WTC11 (cell line): Measurements from ENCODE around the gene MAST4. TPM values are rescaled to one million over a fixed set of nuclear protein-coding genes. Genes with fewer than 3 reads are reported as not detected.

ENCODE experiments used
- ATAC-seq: fragments of 200-7000 bp; cut with Tn5 transposase; 2 replicates; pipeline ENCODE4 v1.10.0; 2021; ENCODE audit warnings: mild to moderate bottlenecking, moderate library complexity
- CTCF ChIA-PET: fragments of 300-600 bp; sonication (Branson Sonifier 250); formaldehyde crosslinking; loops from one replicate; lab custom pipeline; 2021; ENCODE audit warnings: antibody characterized with exemption; lab: Charles Lee
- POLR2A ChIA-PET: fragments of 350-600 bp; sonication (Branson Sonifier 250); formaldehyde crosslinking; loops from one replicate; lab custom pipeline; 2021; ENCODE audit warnings: antibody characterized with exemption; lab: Charles Lee
- DNase-seq: peaks from one replicate; pipeline ENCODE4 v3.0.0; 2021; ENCODE audit warnings: low spot score
- H3K27ac Mint-ChIP-seq: 2 replicates; pipeline ENCODE4 v1.8.0; 2021; ENCODE audit warnings: mixed read lengths
- H3K27me3 Mint-ChIP-seq: 2 replicates; pipeline ENCODE4 v1.8.0; 2021; ENCODE audit warnings: low read depth, mild to moderate bottlenecking, moderate library complexity, mixed read lengths
- H3K36me3 Mint-ChIP-seq: 2 replicates; pipeline ENCODE4 v1.8.0; 2021; ENCODE audit warnings: mixed read lengths
- H3K4me1 Mint-ChIP-seq: 2 replicates; pipeline ENCODE4 v1.8.0; 2022; ENCODE audit warnings: mixed read lengths
- H3K4me3 Mint-ChIP-seq: 2 replicates; pipeline ENCODE4 v1.8.0; 2021; ENCODE audit warnings: mild to moderate bottlenecking, moderate library complexity, mixed read lengths
- H3K9me3 Mint-ChIP-seq: 2 replicates; pipeline ENCODE4 v1.8.0; 2021; ENCODE audit warnings: mixed read lengths
- ATF1 ChIP-seq: sonication (generic); formaldehyde crosslinking; IDR thresholded peaks from 2 replicates; pipeline ENCODE4 v1.8.1; 2023; ENCODE audit warnings: mild to moderate bottlenecking, moderate library complexity, missing genetic modification reagents
- ETV6 ChIP-seq: sonication (generic); formaldehyde crosslinking; IDR thresholded peaks from 2 replicates; pipeline ENCODE4 v1.8.1; 2022; ENCODE audit warnings: mild to moderate bottlenecking, missing genetic modification reagents
- GABPB1 ChIP-seq: sonication (generic); formaldehyde crosslinking; IDR thresholded peaks from 2 replicates; pipeline ENCODE4 v1.8.1; 2023; ENCODE audit warnings: mild to moderate bottlenecking, missing genetic modification reagents
- GRHL2 ChIP-seq: fragments of 250-450 bp; sonication (Bioruptor Pico); IDR thresholded peaks from 2 replicates; pipeline ENCODE4 v1.8.0; 2022; ENCODE audit warnings: mild to moderate bottlenecking, moderate library complexity; ENCODE audit not compliant: insufficient replicate concordance, severe bottlenecking
- JAZF1 ChIP-seq: fragments of 250-450 bp; sonication (Bioruptor Pico); IDR thresholded peaks from 2 replicates; pipeline ENCODE4 v1.9.0; 2021; ENCODE audit warnings: moderate library complexity, mild to moderate bottlenecking, inconsistent platforms
- NFATC4 ChIP-seq: fragments of 250-450 bp; sonication (Bioruptor Pico); IDR thresholded peaks from 2 replicates; pipeline ENCODE4 v1.9.0; 2021; ENCODE audit warnings: mild to moderate bottlenecking
- RORB ChIP-seq: fragments of 250-450 bp; sonication (Bioruptor Pico); IDR thresholded peaks from 2 replicates; pipeline ENCODE4 v1.9.0; 2021; ENCODE audit warnings: mild to moderate bottlenecking
- SP1 ChIP-seq: sonication (generic); formaldehyde crosslinking; conservative IDR thresholded peaks from 2 replicates; pipeline ENCODE4 v1.8.1; 2022; ENCODE audit warnings: missing genetic modification reagents
- TCF7 ChIP-seq: sonication (generic); formaldehyde crosslinking; IDR thresholded peaks from 2 replicates; pipeline ENCODE4 v1.8.0; 2022; ENCODE audit warnings: mild to moderate bottlenecking, low read depth, missing genetic modification reagents, moderate library complexity
- ZNF138 ChIP-seq: sonication (generic); formaldehyde crosslinking; conservative IDR thresholded peaks from 2 replicates; pipeline ENCODE4 v1.8.1; 2022; ENCODE audit warnings: mild to moderate bottlenecking, moderate library complexity, missing genetic modification reagents
- ZNF671 ChIP-seq: fragments of 250-450 bp; sonication (Bioruptor Pico); IDR thresholded peaks from 2 replicates; pipeline ENCODE4 v1.8.0; 2021; ENCODE audit warnings: mild to moderate bottlenecking
- total RNA-seq: library from RNA; stranded (reverse); gene quantifications from 3 replicates; pipeline ENCODE4 v1.2.3, GENCODE V29; 2021
- TF ChIP-seq, protein P1 (sequence below): sonication (generic); formaldehyde crosslinking; conservative IDR thresholded peaks from 2 replicates; pipeline ENCODE4 v1.8.1; 2023; ENCODE audit warnings: mild to moderate bottlenecking, low read depth, missing genetic modification reagents, moderate library complexity
- TF ChIP-seq, protein P2 (sequence below): fragments of 250-450 bp; sonication (Bioruptor Pico); IDR thresholded peaks from 2 replicates; pipeline ENCODE4 v1.9.0; 2021; ENCODE audit warnings: moderate library complexity, mild to moderate bottlenecking, inconsistent platforms, borderline replicate concordance
- TF ChIP-seq, protein P3 (sequence below): sonication (generic); formaldehyde crosslinking; IDR thresholded peaks from 2 replicates; pipeline ENCODE4 v1.8.1; 2023; ENCODE audit warnings: mild to moderate bottlenecking, missing genetic modification reagents, borderline replicate concordance
- TF ChIP-seq, protein P4 (sequence below): fragments of 250-450 bp; sonication (Bioruptor Pico); IDR thresholded peaks from 2 replicates; pipeline ENCODE4 v1.9.0; 2021; ENCODE audit warnings: mild to moderate bottlenecking
- TF ChIP-seq, protein P5 (sequence below): sonication (generic); formaldehyde crosslinking; IDR thresholded peaks from 2 replicates; pipeline ENCODE4 v1.8.1; 2023; ENCODE audit warnings: mild to moderate bottlenecking, missing genetic modification reagents, moderate library complexity
- TF ChIP-seq, protein P6 (sequence below): sonication (generic); formaldehyde crosslinking; IDR thresholded peaks from 2 replicates; pipeline ENCODE4 v1.8.1; 2023; ENCODE audit warnings: mild to moderate bottlenecking, missing genetic modification reagents
- TF ChIP-seq, protein P7 (sequence below): sonication (generic); formaldehyde crosslinking; IDR thresholded peaks from 2 replicates; pipeline ENCODE4 v1.8.0; 2023; ENCODE audit warnings: missing genetic modification reagents

MAST4 gene
- total RNA-seq, 1 experiment from 2014 or later: 8.0 TPM

DNA sequence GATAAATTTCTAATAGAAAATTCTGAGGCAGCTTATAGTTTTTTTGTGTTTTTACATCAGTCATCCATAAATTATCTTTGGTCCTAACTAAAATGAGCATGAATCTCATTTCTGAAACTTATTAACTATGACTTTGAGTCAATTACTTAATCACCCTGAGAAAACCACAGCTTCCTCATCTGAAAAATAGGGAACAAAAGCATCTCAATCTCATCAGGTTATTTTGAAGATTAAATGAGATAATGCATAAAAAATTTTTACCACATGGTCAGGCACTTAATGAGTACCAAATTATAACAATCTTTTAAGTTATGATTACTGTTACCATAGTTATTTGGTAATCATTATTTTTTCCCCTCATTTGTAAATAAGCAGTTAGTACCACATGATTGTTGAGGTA lies 279.1 kb downstream of the MAST4 start (continued):
- TF ChIP-seq ZNF671 (CRISPR knock-in tag) (no peak), TCF7 (no peak), JAZF1 (CRISPR knock-in tag) (no peak), GABPB1 (CRISPR knock-in tag) (no peak), NFATC4 (CRISPR knock-in tag) (no peak), SP1 (no peak)
- TF ChIP-seq, protein P1, sequence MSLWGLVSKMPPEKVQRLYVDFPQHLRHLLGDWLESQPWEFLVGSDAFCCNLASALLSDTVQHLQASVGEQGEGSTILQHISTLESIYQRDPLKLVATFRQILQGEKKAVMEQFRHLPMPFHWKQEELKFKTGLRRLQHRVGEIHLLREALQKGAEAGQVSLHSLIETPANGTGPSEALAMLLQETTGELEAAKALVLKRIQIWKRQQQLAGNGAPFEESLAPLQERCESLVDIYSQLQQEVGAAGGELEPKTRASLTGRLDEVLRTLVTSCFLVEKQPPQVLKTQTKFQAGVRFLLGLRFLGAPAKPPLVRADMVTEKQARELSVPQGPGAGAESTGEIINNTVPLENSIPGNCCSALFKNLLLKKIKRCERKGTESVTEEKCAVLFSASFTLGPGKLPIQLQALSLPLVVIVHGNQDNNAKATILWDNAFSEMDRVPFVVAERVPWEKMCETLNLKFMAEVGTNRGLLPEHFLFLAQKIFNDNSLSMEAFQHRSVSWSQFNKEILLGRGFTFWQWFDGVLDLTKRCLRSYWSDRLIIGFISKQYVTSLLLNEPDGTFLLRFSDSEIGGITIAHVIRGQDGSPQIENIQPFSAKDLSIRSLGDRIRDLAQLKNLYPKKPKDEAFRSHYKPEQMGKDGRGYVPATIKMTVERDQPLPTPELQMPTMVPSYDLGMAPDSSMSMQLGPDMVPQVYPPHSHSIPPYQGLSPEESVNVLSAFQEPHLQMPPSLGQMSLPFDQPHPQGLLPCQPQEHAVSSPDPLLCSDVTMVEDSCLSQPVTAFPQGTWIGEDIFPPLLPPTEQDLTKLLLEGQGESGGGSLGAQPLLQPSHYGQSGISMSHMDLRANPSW (CRISPR knock-in tag): no peak
- TF ChIP-seq, protein P2, sequence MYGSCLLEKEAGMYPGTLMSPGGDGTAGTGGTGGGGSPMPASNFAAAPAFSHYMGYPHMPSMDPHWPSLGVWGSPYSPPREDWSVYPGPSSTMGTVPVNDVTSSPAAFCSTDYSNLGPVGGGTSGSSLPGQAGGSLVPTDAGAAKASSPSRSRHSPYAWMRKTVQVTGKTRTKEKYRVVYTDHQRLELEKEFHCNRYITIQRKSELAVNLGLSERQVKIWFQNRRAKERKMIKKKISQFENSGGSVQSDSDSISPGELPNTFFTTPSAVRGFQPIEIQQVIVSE (CRISPR knock-in tag): no peak
- TF ChIP-seq, all 79 proteins: peak for 0

DNA sequence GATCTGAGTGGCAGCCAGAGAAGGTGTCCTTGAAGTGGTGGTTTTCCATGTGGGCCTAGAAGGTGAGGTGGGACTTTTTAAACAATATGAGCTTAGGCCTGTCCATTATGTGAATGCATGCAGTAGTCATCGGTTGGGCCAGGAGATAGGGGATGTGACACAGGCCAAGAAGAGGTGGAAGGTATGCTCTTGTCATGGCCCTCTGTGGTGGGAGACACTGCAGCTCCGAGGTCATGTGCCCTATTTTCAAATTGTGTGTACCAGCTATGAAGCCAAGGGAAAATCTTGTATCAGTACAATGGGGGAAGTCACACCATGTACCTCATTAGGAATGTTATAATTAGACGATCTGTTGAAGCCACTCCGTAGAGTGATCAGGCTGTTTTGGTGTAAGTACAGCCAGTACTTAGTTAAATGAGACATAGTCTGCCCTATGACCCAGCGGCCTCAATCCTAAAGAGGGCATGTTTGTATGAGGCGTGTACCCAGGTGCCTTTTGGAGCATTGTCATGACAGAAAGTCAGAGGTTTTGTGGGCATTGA lies 280.1 kb downstream of the MAST4 start:
- no peak for ATAC-seq
- Mint-ChIP-seq H3K36me3 (no peaks in the 10 kb centered on the region), H3K4me1 (peaks cover 2% of the 10 kb centered on the region), H3K4me3 (no peak overlapping the region), H3K27me3 (no peaks in the 10 kb centered on the region), H3K9me3 (peaks cover 5% of the 10 kb centered on the region), H3K27ac (no peak overlapping the region)
- TF ChIP-seq RORB: no peak
- POLR2A ChIA-PET: no interaction called here
- no peak for DNase-seq
- CTCF ChIA-PET: no interaction called here

DNA sequence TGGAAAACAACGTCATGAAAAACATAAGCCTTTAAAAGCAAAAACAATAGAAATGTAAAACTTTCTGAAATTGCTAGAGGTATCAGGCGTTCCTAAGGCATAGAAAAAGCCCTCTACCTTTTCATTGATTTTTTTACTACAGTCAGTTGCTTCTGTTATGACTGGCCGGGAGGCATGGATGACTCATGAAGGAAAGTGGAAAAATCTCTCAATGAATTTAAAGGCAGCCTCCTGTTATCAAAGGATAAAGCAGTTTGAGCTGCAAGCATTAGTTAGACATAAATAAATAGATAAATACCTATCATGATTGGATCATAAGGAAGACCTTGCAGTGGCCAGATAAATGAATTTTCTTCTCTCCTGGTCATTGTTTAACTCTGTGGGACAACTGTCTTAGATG lies 281.6 kb downstream of the MAST4 start:
- Mint-ChIP-seq H3K4me1 (peaks cover under 1% of the 10 kb centered on the region), H3K27ac (no peak overlapping the region), H3K36me3 (no peaks in the 10 kb centered on the region), H3K9me3 (peaks cover 5% of the 10 kb centered on the region), H3K27me3 (no peaks in the 10 kb centered on the region), H3K4me3 (no peak overlapping the region)
- DNase-seq: no peak
- TF ChIP-seq ETV6 (CRISPR knock-in tag): no peak
- TF ChIP-seq, protein P3, sequence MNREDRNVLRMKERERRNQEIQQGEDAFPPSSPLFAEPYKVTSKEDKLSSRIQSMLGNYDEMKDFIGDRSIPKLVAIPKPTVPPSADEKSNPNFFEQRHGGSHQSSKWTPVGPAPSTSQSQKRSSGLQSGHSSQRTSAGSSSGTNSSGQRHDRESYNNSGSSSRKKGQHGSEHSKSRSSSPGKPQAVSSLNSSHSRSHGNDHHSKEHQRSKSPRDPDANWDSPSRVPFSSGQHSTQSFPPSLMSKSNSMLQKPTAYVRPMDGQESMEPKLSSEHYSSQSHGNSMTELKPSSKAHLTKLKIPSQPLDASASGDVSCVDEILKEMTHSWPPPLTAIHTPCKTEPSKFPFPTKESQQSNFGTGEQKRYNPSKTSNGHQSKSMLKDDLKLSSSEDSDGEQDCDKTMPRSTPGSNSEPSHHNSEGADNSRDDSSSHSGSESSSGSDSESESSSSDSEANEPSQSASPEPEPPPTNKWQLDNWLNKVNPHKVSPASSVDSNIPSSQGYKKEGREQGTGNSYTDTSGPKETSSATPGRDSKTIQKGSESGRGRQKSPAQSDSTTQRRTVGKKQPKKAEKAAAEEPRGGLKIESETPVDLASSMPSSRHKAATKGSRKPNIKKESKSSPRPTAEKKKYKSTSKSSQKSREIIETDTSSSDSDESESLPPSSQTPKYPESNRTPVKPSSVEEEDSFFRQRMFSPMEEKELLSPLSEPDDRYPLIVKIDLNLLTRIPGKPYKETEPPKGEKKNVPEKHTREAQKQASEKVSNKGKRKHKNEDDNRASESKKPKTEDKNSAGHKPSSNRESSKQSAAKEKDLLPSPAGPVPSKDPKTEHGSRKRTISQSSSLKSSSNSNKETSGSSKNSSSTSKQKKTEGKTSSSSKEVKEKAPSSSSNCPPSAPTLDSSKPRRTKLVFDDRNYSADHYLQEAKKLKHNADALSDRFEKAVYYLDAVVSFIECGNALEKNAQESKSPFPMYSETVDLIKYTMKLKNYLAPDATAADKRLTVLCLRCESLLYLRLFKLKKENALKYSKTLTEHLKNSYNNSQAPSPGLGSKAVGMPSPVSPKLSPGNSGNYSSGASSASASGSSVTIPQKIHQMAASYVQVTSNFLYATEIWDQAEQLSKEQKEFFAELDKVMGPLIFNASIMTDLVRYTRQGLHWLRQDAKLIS (CRISPR knock-in tag): no peak
- TF ChIP-seq ZNF138 (CRISPR knock-in tag): no peak
- no peak for TF ChIP-seq ATF1 (CRISPR knock-in tag)
- TF ChIP-seq, protein P4, sequence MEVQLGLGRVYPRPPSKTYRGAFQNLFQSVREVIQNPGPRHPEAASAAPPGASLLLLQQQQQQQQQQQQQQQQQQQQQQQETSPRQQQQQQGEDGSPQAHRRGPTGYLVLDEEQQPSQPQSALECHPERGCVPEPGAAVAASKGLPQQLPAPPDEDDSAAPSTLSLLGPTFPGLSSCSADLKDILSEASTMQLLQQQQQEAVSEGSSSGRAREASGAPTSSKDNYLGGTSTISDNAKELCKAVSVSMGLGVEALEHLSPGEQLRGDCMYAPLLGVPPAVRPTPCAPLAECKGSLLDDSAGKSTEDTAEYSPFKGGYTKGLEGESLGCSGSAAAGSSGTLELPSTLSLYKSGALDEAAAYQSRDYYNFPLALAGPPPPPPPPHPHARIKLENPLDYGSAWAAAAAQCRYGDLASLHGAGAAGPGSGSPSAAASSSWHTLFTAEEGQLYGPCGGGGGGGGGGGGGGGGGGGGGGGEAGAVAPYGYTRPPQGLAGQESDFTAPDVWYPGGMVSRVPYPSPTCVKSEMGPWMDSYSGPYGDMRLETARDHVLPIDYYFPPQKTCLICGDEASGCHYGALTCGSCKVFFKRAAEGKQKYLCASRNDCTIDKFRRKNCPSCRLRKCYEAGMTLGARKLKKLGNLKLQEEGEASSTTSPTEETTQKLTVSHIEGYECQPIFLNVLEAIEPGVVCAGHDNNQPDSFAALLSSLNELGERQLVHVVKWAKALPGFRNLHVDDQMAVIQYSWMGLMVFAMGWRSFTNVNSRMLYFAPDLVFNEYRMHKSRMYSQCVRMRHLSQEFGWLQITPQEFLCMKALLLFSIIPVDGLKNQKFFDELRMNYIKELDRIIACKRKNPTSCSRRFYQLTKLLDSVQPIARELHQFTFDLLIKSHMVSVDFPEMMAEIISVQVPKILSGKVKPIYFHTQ: no peak
- TF ChIP-seq, protein P5, sequence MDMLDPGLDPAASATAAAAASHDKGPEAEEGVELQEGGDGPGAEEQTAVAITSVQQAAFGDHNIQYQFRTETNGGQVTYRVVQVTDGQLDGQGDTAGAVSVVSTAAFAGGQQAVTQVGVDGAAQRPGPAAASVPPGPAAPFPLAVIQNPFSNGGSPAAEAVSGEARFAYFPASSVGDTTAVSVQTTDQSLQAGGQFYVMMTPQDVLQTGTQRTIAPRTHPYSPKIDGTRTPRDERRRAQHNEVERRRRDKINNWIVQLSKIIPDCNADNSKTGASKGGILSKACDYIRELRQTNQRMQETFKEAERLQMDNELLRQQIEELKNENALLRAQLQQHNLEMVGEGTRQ: no peak
- TF ChIP-seq, protein P6, sequence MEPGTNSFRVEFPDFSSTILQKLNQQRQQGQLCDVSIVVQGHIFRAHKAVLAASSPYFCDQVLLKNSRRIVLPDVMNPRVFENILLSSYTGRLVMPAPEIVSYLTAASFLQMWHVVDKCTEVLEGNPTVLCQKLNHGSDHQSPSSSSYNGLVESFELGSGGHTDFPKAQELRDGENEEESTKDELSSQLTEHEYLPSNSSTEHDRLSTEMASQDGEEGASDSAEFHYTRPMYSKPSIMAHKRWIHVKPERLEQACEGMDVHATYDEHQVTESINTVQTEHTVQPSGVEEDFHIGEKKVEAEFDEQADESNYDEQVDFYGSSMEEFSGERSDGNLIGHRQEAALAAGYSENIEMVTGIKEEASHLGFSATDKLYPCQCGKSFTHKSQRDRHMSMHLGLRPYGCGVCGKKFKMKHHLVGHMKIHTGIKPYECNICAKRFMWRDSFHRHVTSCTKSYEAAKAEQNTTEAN (CRISPR knock-in tag): no peak
- TF ChIP-seq, protein P7, sequence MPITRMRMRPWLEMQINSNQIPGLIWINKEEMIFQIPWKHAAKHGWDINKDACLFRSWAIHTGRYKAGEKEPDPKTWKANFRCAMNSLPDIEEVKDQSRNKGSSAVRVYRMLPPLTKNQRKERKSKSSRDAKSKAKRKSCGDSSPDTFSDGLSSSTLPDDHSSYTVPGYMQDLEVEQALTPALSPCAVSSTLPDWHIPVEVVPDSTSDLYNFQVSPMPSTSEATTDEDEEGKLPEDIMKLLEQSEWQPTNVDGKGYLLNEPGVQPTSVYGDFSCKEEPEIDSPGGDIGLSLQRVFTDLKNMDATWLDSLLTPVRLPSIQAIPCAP: no peak
- TF ChIP-seq GRHL2 (CRISPR knock-in tag): no peak
- TF ChIP-seq SP1: no peak
- POLR2A ChIA-PET: no interaction called here
- CTCF ChIA-PET: no interaction called here
- no peak for ATAC-seq
